Cortex of kidney (tissue), 1 donor: ENCODE data around the gene DPP4.

Experiments
- DNase-seq: peaks from one replicate; lab custom pipeline; 2025; lab: John Stamatoyannopoulos, UW

The DPP4 gene

GRCh38 chr2:162085090-162085891, 11.3 kb upstream of the DPP4 start:
- no peak for DNase-seq

DNA sequence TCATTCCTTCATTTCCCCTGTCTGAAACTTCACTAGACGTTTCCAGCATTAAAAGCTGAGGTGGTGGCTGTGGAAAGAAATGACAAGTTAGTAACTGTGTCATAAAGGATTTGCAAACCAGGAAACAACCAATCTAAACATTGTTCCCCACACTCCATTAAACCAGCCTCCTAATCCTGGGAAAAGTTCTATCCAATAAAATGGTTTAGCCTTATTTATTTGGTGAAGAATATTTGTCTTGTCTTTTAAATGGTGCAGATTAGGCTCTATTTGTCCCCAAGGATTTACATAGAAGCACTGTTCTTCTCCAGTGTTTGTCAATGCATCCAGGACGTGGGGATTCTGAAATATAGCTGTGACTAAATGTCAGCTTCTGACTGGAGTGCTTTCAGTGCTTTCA, 10.5 kb upstream of the DPP4 start:
- no peak for DNase-seq

- DNase-seq: no peak
Observed at GRCh38 chr2:162082681-162083080, 8.7 kb upstream of the DPP4 start.

GRCh38 chr2:162082036-162082435, 8.0 kb upstream of the DPP4 start:
- no peak for DNase-seq

- DNase-seq: no peak
Observed at GRCh38 chr2:162079514-162079913, 5.5 kb upstream of the DPP4 start.

- DNase-seq: no peak
Observed at GRCh38 chr2:162075689-162076132, 1.7 kb upstream of the DPP4 start.

DNA sequence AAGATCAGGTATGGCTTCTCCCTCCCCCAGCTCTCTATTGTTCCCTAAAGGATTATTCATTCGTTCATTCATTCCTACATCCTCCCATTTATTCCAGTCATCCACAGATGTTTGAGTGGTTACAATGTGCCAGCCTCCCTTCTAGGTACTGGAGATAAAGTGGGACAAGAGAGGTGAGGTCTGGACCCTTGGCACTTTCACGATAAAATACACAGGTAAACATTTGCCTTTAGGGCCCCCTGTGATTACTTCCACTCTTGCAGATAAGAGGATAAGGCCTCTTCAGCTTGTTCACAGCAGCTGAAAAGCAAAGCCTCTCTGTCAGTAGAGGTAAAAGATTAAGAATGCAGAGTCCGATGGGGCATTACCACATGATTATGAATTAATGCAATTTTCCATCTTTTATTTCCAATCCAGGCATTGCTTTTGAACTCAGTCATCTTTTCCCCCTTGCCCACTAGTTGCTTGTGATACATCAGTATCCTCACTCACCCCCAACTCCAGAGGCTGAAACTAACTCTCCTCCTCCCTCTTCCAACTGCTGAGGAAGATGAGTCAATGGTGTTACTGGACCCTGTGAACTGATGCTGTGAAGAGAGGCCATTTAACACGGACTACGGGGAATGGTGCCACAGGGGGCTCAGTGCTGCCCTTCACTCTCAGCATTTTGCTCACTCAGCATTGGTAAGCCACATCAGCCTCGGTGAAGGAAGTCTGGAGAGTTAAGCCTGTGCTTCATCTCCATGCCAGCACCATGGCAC, 1.1 kb upstream of the DPP4 start:
- DNase-seq: no peak

- DNase-seq: no peak
Observed at GRCh38 chr2:162074632-162074895, 549 bp upstream of the DPP4 start.

DNA sequence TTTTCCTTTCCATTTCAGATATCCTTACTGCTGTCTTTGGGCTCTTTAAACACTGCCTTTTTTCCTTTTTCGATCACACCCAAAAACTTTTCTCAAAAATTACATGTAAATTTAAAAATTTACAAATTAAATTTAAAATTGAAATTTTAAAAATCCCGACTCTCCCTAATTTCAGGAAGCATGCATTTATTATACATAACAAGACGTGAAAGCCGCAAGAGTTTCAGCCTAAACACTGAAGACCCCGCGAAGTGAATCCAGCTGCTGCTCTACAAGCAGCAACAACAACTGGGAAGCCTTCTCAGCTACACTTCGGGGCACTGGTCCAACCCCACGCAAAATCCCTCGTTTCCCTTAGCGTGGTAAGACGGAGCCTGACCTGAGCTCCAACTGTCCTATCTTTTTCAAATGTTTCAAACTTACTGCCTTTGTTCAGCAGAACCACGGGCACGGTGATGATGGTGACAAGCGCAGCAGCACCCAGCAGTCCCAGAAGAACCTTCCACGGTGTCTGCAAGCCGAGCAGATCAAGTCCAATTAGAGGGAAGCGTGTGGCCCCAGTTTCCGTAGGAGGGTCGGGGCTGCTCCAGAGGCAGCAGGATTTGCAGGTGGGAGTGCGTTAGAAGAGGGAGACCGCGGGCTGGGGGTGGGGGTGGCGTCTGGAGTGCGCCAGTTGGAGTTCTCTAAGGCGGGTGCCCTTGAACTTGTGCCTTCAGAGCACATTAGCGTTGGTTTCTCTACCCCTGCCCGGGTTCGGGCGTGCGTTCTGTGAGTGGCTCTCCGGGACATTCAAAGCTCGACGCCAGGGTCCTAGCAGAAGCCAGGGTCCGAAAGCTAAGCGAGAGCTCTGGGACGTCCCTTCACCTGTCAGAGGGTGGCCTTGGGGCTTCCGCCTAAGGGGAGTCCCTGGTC, 783 bp downstream of the DPP4 start:
- DNase-seq: no peak

GRCh38 chr2:162072181-162072702, 1.8 kb downstream of the DPP4 start:
- no peak for DNase-seq

DNA sequence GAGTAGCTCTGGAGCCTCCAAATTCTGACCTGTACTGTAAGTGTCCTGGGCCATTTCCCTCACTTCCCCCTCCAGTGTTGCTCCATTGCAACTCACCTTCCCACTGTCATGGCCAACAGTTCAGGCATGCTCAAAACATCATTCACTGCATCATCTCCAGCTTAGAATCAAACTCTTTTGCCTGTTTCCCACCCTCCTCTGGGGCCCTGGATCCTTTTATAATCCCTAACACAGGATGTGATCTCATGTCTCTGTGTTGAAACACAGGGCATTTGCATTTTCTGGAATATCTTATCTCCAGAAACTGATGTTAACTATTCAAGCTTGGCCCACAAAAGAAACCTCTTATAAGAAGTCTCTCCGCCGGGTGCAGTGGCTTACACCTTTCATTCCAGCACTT, 3.0 kb downstream of the DPP4 start:
- no peak for DNase-seq

- no peak for DNase-seq
Observed at GRCh38 chr2:162070228-162070936, 3.6 kb downstream of the DPP4 start.

DNA sequence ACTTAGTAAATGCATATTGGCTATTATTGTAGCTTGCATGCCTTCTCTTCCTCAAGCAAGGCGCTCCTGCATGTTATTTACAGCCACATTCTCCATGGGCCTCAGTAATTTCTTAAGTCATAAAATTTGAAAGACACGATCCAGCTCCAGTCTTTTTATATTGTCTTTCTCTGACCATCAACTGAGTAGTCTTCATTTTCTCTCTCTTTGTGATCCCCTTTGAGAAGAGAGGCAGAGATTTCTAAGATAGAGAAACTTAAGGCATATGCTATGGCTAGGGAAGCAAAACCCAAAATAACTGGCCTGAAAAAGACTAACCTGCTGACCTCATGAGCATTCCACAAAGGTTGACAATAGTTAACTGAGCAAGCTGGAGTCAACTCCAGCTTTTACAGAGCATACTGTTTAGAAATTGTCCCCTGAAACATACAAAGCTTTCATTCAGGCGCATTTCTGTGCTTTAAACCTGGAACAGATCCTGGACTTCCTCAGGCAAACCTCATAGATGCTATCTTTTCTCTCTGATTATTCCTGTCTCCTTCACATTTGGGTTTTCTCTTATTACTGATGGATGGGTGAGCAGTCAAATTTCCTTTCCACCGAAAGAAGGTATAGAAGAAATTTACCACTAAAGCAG, 4.6 kb downstream of the DPP4 start:
- DNase-seq: no peak

DNA sequence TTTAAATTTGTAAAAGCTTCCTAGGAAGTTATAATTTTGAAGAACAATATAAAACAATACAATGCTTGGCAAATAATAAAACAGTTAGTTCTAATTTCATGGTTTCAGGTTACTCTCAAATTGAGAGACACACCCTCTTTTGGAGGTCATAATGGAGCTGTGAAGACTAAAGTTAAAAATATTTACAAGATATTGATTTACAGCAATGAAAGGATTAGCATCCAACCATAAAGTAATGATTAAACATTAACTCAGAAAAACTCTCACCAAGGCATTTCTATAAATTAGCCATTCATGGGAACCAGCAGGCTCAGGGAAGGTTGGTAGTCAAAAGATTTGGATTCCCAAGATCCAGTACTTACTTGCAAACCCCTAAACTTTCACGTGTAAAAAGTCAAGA, 6.4 kb downstream of the DPP4 start:
- DNase-seq: no peak

GRCh38 chr2:162065767-162066166, 8.2 kb downstream of the DPP4 start:
- no peak for DNase-seq

GRCh38 chr2:162063899-162064298, 10.1 kb downstream of the DPP4 start:
- no peak for DNase-seq

- no peak for DNase-seq
Observed at GRCh38 chr2:162063281-162063680, 10.7 kb downstream of the DPP4 start.

DNA sequence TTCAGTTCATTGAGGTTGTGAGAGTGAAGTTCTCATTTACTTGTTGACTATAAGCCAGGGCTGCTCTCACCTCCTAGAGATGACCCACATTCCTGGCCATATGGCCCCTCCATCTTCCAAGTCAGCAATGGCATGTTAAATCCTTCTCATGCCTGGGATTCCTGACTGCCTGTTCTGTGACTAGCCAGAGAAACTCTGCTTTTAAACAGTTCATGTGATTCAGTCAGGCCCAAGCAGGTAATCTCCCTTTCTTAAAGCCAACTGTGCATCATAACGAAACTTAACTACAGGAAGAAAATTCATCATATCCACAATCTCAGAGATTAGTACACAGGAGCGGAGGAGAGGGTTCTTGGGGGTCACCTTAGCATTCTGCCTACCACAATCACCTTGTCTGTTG, 11.5 kb downstream of the DPP4 start:
- DNase-seq: no peak

DNA sequence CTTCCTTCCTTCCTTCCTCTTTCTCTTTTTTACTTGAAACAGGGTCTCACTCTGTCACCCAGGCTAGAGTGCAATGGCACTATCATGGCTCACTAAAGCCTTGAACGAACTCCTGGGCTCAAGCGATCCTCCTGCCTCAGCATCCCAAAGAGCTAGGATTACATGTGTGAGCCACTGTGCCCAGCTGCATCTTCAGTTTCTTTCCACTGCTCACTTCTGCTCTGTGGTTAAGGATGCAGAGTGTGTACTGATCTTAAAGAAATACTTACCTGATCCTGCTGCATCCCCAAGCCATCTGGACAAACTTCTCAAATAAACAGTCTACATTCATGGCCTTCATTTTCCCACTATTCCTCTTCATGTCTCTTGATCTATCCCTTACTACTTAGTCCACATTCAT, 13.0 kb downstream of the DPP4 start:
- DNase-seq: no peak

DNA sequence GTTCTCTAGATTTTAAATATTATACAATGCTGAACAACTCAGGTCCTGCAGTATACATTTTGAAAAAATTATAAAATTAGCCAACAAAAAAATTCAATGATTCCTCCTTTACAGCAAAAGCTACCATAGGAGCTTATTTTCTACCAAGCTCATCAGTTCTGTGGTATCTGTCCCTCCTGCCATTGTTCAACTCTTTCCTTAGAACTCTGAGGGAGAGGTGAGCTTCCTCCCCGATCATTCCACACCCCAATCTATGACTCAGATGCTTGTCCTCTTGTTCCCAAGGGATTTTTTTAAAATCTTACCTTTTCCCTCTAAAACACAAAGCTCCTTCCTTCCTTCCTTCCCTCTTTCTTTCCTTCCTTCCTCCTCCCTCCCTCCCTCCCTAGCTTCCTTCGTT, 13.5 kb downstream of the DPP4 start:
- DNase-seq: no peak

DNA sequence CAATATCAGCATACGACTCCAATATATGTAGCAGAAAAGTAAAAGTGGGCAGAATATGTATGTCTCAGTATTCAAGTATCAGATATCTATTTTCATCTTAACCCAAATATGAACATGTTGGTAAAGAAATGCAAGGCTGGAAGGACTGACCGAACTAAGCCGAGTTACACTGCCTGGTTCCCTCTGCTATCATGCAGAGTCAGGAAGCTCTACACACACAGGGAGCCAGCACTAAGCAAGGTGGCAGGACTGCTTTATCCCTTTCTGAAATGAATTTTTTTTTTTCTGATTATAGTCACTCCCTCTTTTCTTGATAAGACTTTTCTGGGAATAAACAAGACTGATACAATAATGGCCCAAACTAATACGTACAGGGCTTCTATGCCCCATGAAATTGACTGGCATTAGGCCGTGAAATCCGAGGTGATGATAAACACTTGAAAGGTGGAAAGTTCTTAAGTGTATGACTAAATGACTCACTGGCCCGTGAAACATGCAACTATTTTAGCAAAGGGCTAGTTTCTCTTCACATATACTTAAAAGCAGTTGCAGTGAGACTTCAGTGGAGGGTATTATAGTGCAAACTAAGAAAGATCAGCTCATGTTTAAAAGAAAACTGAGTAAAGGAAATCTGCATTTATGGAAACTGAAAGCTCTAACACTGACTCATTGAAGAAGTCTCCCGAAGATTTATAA, 14.9 kb downstream of the DPP4 start:
- DNase-seq: no peak
